MM.1S (cell line): ENCODE results near the gene OPN3.

Experiments used
- DNase-seq: peaks from one replicate; pipeline ENCODE4 v3.0.0-alpha.2; 2015
- H2AFZ ChIP-seq: fragments of 300-600 bp; sonication (generic); 2 replicates; pipeline ENCODE4 v1.6.0; 2016; ENCODE audit warnings: antibody characterized with exemption, low read length
- H3F3A ChIP-seq: fragments of 300-600 bp; sonication (generic); 2 replicates; pipeline ENCODE4 v1.6.1; 2016; ENCODE audit warnings: mild to moderate bottlenecking, antibody characterized with exemption, low read length, moderate library complexity, mixed read lengths; ENCODE audit not compliant: insufficient read depth
- H3K27ac ChIP-seq: fragments of 300-600 bp; sonication (generic); 2 replicates; pipeline ENCODE4 v1.5.1; 2016; ENCODE audit warnings: mild to moderate bottlenecking, low read length
- H3K27me3 ChIP-seq: fragments of 300-600 bp; sonication (generic); replicated peaks from 2 replicates; pipeline ENCODE4 v1.6.0; 2016; ENCODE audit warnings: low read length; ENCODE audit not compliant: insufficient read depth
- H3K36me3 ChIP-seq: fragments of 300-600 bp; sonication (generic); replicated peaks from 2 replicates; pipeline ENCODE4 v1.6.1; 2016; ENCODE audit warnings: mild to moderate bottlenecking, low read length, mixed read lengths; ENCODE audit not compliant: insufficient read depth
- H3K4me1 ChIP-seq: fragments of 300-600 bp; sonication (generic); 2 replicates; pipeline ENCODE4 v1.6.1; 2016; ENCODE audit warnings: low read length, mixed read lengths
- H3K4me2 ChIP-seq: fragments of 300-600 bp; sonication (generic); 2 replicates; pipeline ENCODE4 v1.6.0; 2016; ENCODE audit warnings: low read depth, low read length
- H3K4me3 ChIP-seq: fragments of 300-600 bp; sonication (generic); 2 replicates; pipeline ENCODE4 v1.5.1; 2016; ENCODE audit warnings: low read length, mixed read lengths
- H3K79me2 ChIP-seq: fragments of 300-600 bp; sonication (generic); 2 replicates; pipeline ENCODE4 v1.6.1; 2016; ENCODE audit warnings: mixed run types, low read length, mixed read lengths
- H3K9ac ChIP-seq: fragments of 300-600 bp; sonication (generic); 2 replicates; pipeline ENCODE4 v1.6.1; 2016; ENCODE audit warnings: low read length, mixed read lengths
- H3K9me2 ChIP-seq: fragments of 300-600 bp; sonication (generic); replicated peaks from 2 replicates; pipeline ENCODE4 v1.6.1; 2016; ENCODE audit warnings: mild to moderate bottlenecking, low read length, mixed read lengths; ENCODE audit not compliant: insufficient read depth
- H3K9me3 ChIP-seq: fragments of 300-600 bp; sonication (generic); replicated peaks from 2 replicates; pipeline ENCODE4 v1.6.1; 2016; ENCODE audit warnings: mild to moderate bottlenecking, low read length, mixed read lengths; ENCODE audit not compliant: insufficient read depth
- H4K20me1 ChIP-seq: fragments of 300-600 bp; sonication (generic); 2 replicates; pipeline ENCODE4 v1.6.1; 2016; ENCODE audit warnings: mild to moderate bottlenecking, low read length, moderate library complexity, mixed read lengths; ENCODE audit not compliant: insufficient read depth
- EZH2 ChIP-seq: fragments of 300-600 bp; sonication (generic); optimal IDR thresholded peaks from 2 replicates; pipeline ENCODE3; 2017; ENCODE audit warnings: low read depth, mild to moderate bottlenecking, antibody characterized with exemption, low read length, mixed read lengths
- EZH2phosphoT487 ChIP-seq: fragments of 300-600 bp; sonication (generic); IDR thresholded peaks from 2 replicates; pipeline ENCODE4 v1.6.1; 2018; ENCODE audit warnings: antibody characterized with exemption, low read length
- TF ChIP-seq, protein P1 (sequence below): fragments of 300-600 bp; sonication (generic); IDR thresholded peaks from 2 replicates; pipeline ENCODE4 v1.5.1; 2016; ENCODE audit warnings: antibody characterized with exemption, low read length, mixed read lengths

Gene OPN3, protein sequence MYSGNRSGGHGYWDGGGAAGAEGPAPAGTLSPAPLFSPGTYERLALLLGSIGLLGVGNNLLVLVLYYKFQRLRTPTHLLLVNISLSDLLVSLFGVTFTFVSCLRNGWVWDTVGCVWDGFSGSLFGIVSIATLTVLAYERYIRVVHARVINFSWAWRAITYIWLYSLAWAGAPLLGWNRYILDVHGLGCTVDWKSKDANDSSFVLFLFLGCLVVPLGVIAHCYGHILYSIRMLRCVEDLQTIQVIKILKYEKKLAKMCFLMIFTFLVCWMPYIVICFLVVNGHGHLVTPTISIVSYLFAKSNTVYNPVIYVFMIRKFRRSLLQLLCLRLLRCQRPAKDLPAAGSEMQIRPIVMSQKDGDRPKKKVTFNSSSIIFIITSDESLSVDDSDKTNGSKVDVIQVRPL

DNA sequence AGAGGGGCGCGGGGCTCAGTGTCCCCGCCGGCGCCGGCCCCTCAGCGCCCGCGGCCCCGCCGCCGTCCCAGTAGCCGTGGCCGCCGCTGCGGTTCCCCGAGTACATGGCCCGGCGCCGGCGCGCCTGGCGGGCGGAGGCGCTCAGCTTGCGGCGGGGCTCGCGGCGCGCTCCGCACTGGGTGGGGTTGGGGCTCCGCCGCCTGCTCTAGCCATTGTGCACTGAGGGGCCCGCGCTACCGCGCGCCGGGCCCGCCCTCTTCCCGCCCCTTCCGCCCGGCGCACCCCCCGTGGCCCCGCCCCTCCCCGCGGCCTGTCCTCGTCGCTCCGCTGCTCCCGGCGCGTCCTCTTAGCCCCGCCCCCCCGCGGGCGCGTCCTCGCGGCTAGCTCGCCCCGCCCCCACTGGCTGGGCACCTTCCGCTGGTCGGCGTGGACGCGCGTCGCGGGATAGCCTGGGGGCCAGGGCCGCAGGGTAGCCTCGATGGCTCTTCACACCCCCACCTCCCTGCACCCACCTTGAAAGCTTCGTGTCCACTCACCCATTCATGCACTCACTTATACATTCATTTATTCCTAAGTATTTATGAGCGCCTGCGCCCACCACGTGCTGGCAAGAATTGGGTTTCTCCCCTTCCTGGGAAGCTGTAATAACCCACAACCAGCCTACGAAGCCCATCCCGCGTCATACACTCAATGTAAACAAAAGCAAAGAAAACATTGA, at the start of gene OPN3, which contains the start of gene CHML:
OPN3 (minus strand) TSS at position 221 of the 718 bp plus-strand sequence; CDS start at position 106, 115 bp downstream.
CHML (minus strand) TSS at position 221 of the 718 bp plus-strand sequence. CDS start 4,603 bp downstream, outside the sequence.
- Histone ChIP-seq H3K9ac (peak within 1 kb of the TSS; percentile 74), H3F3A (peaks cover 5% of the 10 kb centered on the region; the same call in 1 of the 2 replicates), H3K4me2 (peak within 1 kb of the TSS; percentile 81), H3K9me3 (no peaks in the 10 kb centered on the region), H2AFZ (peak within 1 kb of the TSS; percentile 88), H3K36me3 (no peaks in the 10 kb centered on the region), H3K27ac (peak within 1 kb of the TSS; percentile 60; the same call in 1 of the 2 replicates), H3K4me1 (peaks cover 39% of the 10 kb centered on the region), H3K4me3 (peak within 1 kb of the TSS; percentile 93), H3K9me2 (no peaks in the 10 kb centered on the region), H4K20me1 (no peaks in the 10 kb centered on the region), H3K27me3 (no peaks in the 10 kb centered on the region), H3K79me2 (peaks cover 42% of the 10 kb centered on the region)
- DNase-seq = peak; percentile 97
- TF ChIP-seq, protein P1, sequence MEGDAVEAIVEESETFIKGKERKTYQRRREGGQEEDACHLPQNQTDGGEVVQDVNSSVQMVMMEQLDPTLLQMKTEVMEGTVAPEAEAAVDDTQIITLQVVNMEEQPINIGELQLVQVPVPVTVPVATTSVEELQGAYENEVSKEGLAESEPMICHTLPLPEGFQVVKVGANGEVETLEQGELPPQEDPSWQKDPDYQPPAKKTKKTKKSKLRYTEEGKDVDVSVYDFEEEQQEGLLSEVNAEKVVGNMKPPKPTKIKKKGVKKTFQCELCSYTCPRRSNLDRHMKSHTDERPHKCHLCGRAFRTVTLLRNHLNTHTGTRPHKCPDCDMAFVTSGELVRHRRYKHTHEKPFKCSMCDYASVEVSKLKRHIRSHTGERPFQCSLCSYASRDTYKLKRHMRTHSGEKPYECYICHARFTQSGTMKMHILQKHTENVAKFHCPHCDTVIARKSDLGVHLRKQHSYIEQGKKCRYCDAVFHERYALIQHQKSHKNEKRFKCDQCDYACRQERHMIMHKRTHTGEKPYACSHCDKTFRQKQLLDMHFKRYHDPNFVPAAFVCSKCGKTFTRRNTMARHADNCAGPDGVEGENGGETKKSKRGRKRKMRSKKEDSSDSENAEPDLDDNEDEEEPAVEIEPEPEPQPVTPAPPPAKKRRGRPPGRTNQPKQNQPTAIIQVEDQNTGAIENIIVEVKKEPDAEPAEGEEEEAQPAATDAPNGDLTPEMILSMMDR = no peak
- TF ChIP-seq EZH2 (no peak), EZH2phosphoT487 (no peak)

DNA sequence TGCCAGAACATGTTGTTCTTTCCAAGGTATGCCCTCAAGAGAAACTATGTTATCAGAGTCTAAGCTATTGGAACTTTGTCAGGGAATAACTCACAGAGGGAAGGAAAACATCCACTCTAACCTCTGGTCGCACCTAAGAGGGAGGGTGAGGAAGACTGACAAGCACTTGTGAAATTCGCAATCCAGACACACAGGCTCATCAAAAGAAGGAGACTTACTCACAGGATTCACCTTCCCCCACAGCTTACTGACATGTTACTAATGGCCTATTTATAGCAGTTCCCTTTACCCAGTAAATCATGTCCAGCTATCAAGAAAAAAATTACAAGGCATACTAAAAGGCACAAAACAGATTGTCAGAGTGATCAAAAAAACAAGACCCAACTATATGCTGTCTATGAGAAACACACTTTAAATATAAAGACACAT, 48.8 kb upstream of the OPN3 start:
- no peak overlapping the region for H3K4me2 ChIP-seq
- H3K9ac ChIP-seq = no peak overlapping the region
- no peaks in the 10 kb centered on the region for H3K79me2 ChIP-seq
- no peaks in the 10 kb centered on the region for H3F3A ChIP-seq
- H2AFZ ChIP-seq = no peak overlapping the region
- no peak overlapping the region for H3K4me3 ChIP-seq
- no peaks in the 10 kb centered on the region for H4K20me1 ChIP-seq
- no peaks in the 10 kb centered on the region for H3K9me3 ChIP-seq
- H3K9me2 ChIP-seq = no peaks in the 10 kb centered on the region
- no peak for TF ChIP-seq EZH2phosphoT487
- TF ChIP-seq EZH2 = no peak
- TF ChIP-seq, protein P1 = no peak
- H3K36me3 ChIP-seq = no peaks in the 10 kb centered on the region
- DNase-seq = no peak
- no peak overlapping the region for H3K27ac ChIP-seq
- H3K4me1 ChIP-seq = no peaks in the 10 kb centered on the region
- no peaks in the 10 kb centered on the region for H3K27me3 ChIP-seq

DNA sequence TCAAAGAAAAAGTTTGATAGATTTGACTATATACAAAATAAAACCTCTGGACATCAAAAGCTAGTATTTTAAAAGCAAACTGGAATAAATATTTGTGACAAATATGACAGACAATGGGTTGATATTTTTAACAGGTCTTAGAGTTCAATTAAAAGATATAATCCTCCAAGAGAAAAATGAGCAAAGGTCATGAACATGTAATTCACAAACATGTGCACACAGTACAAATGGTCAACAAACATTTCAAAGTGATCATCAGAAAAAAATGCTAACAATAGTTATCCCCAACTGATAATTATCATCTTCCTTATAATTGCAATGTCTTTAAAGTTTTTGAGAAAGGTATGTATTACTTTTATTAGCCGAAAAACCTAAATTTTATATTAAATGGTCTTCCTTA, 43.9 kb upstream of the OPN3 start:
- Histone ChIP-seq H2AFZ (no peak overlapping the region), H3K36me3 (no peaks in the 10 kb centered on the region), H3K27me3 (no peaks in the 10 kb centered on the region)

More for the DNA sequence above, 43.9 kb upstream of the OPN3 start:
- Histone ChIP-seq H3F3A (no peaks in the 10 kb centered on the region), H4K20me1 (no peaks in the 10 kb centered on the region), H3K79me2 (no peaks in the 10 kb centered on the region), H3K9me3 (no peaks in the 10 kb centered on the region), H3K4me2 (no peak overlapping the region), H3K27ac (no peak overlapping the region), H3K4me3 (no peak overlapping the region), H3K4me1 (peaks cover 4% of the 10 kb centered on the region), H3K9me2 (no peaks in the 10 kb centered on the region), H3K9ac (no peak overlapping the region)
- TF ChIP-seq EZH2 (no peak), EZH2phosphoT487 (no peak)
- TF ChIP-seq, protein P1 = no peak
- no peak for DNase-seq
